Smooth muscle cell (in vitro differentiated cells): Measurements from ENCODE around the gene LMAN2L. TPM values are rescaled to one million over a fixed set of nuclear protein-coding genes. Genes with fewer than 3 reads are reported as not detected.

Experiments
- DNase-seq: peaks from one replicate; lab custom pipeline; 2025; ENCODE audit not compliant: unreplicated experiment; lab: John Stamatoyannopoulos, UW
- H2AFZ ChIP-seq: fragments of 200-600 bp; sonication (generic); 2 replicates; pipeline ENCODE4 v1.6.0; 2016; ENCODE audit warnings: antibody characterized with exemption, low read depth, mild to moderate bottlenecking
- H3F3A ChIP-seq: fragments of 200-600 bp; sonication (generic); 2 replicates; pipeline ENCODE4 v1.6.0; 2017; ENCODE audit warnings: antibody characterized with exemption, low read depth
- H3K27ac ChIP-seq: fragments of 200-600 bp; sonication (generic); 2 replicates; pipeline ENCODE4 v1.5.1; 2016; ENCODE audit warnings: low read depth, mild to moderate bottlenecking
- H3K27me3 ChIP-seq: fragments of 200-600 bp; sonication (generic); 2 replicates; pipeline ENCODE4 v1.6.1; 2016; ENCODE audit warnings: low read depth, mild to moderate bottlenecking
- H3K36me3 ChIP-seq: fragments of 200-600 bp; sonication (generic); 2 replicates; pipeline ENCODE4 v1.5.1; 2016; ENCODE audit warnings: low read depth
- H3K4me1 ChIP-seq: fragments of 200-600 bp; sonication (generic); 2 replicates; pipeline ENCODE4 v1.5.1; 2016; ENCODE audit warnings: low read depth
- H3K4me2 ChIP-seq: fragments of 200-600 bp; sonication (generic); 2 replicates; pipeline ENCODE4 v1.6.0; 2016; ENCODE audit warnings: mild to moderate bottlenecking
- H3K4me3 ChIP-seq: fragments of 200-600 bp; sonication (generic); 2 replicates; pipeline ENCODE4 v1.5.1; 2016; ENCODE audit warnings: mild to moderate bottlenecking
- H3K79me2 ChIP-seq: fragments of 200-600 bp; sonication (generic); 2 replicates; pipeline ENCODE4 v1.6.0; 2016; ENCODE audit warnings: low read depth, mild to moderate bottlenecking
- H3K9ac ChIP-seq: fragments of 200-600 bp; sonication (generic); 2 replicates; pipeline ENCODE4 v1.6.0; 2016; ENCODE audit warnings: low read depth
- H3K9me3 ChIP-seq: fragments of 200-600 bp; sonication (generic); replicated peaks from 2 replicates; pipeline ENCODE4 v1.5.1; 2016; ENCODE audit warnings: low read depth
- H4K20me1 ChIP-seq: fragments of 200-600 bp; sonication (generic); 2 replicates; pipeline ENCODE4 v1.6.0; 2016; ENCODE audit warnings: low read depth
- WGBS: methylation state at CpG from one replicate; pipeline ENCODE4 v1.1.7; 2016; ENCODE audit warnings: low lambda C conversion rate; 5-methylcytosine and 5-hydroxymethylcytosine counted together
- polyA plus RNA-seq: library from polyadenylated mRNA; unstranded; fragments of >200 nt; fragmentation: Nextera tagmentation; extraction: Ambion mirVana; gene quantifications from 2 replicates; pipeline ENCODE4 v1.2.1, GENCODE V29; 2016
- total RNA-seq: library from RNA; depleted of rRNA; stranded (reverse); fragments of >200 nt; gene quantifications from 2 replicates; pipeline ENCODE4 v1.2.3, GENCODE V29; 2014
- TF ChIP-seq, protein P1 (sequence below): fragments of 200-600 bp; sonication (generic); IDR thresholded peaks from 2 replicates; pipeline ENCODE4 v1.5.1; 2017; ENCODE audit warnings: borderline replicate concordance, mild to moderate bottlenecking, antibody characterized with exemption; ENCODE audit not compliant: insufficient read depth, poor library complexity, severe bottlenecking

The LMAN2L gene
- total and polyA plus RNA-seq, 2 experiments from 2014 or later = 26.2 to 32.9 TPM

DNA sequence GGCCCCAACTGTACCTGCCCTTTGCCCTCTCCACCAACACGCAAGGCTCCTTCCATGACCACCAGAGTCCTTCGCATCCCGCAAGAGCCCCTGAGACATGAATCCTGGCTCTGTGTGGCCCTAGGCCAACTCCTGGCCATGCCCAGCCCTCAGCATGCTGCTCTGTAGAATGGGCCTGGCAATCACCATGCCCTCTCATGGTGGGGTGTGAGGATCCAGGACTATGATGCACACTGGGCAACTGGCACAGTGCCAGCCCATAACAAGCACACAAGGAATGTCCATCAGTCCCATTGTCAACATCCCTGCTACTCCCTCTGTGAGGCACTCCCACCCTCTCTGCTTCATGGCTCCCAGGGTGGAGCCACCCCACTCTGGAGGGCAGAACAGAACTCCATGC is 52.6 kb downstream of the LMAN2L start:
- H3K4me3 ChIP-seq = no peak overlapping the region
- H2AFZ ChIP-seq = no peak overlapping the region
- H3K4me1 ChIP-seq = no peaks in the 10 kb centered on the region
- TF ChIP-seq, protein P1, sequence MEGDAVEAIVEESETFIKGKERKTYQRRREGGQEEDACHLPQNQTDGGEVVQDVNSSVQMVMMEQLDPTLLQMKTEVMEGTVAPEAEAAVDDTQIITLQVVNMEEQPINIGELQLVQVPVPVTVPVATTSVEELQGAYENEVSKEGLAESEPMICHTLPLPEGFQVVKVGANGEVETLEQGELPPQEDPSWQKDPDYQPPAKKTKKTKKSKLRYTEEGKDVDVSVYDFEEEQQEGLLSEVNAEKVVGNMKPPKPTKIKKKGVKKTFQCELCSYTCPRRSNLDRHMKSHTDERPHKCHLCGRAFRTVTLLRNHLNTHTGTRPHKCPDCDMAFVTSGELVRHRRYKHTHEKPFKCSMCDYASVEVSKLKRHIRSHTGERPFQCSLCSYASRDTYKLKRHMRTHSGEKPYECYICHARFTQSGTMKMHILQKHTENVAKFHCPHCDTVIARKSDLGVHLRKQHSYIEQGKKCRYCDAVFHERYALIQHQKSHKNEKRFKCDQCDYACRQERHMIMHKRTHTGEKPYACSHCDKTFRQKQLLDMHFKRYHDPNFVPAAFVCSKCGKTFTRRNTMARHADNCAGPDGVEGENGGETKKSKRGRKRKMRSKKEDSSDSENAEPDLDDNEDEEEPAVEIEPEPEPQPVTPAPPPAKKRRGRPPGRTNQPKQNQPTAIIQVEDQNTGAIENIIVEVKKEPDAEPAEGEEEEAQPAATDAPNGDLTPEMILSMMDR = no peak
- H3K9ac ChIP-seq = no peak overlapping the region
- no peaks in the 10 kb centered on the region for H3K9me3 ChIP-seq
- H3K36me3 ChIP-seq = no peaks in the 10 kb centered on the region
- no peak for DNase-seq
- H3F3A ChIP-seq = no peaks in the 10 kb centered on the region
- 97% methylated on average over 3 of the region's 3 CpGs for WGBS
- no peaks in the 10 kb centered on the region for H3K79me2 ChIP-seq
- H4K20me1 ChIP-seq = no peaks in the 10 kb centered on the region
- H3K27me3 ChIP-seq = no peaks in the 10 kb centered on the region
- H3K4me2 ChIP-seq = no peak overlapping the region
- H3K27ac ChIP-seq = no peak overlapping the region

DNA sequence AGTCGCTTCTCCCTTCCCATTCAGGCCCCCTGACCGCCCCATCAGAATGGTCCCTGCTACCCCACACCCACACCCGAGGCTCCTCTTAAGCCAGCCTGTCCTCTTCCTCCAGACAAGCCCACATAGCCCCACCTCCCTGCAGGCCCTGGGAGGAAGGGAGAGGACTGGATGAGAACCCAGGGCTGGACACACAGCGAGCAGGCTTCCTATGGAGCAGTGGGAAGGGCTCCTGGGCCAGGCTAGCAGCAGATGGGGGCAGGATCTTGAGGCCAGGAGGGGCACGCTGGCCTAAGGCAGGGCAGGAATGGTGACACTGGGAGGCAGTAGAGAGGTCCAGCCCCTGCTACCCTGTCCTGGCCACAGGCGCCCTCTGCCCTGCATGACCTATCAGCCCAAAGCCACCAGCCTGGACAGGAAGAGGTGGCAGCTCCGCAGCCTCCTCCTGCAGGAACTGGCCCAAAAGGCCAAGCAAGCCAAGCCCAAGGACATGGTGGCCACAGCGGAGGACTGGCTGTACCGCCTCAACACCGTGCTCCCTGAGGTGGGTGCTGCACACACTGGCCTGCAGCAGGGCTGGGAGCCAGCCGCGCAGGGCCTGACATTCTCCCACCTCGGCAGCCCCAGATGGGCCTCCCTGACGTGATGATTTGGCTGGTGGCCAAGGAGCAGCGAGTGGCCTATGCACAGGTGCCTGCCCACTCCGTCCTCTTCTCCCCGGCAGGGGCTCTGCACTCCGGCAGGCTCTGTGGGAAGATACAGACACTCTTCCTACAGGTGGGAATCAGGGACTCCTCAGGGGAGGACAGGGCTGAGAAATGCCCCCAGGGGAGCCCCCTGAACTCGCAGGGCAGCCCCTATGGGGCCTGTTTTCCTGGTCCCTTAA is 54.0 kb downstream of the LMAN2L start:
- H3K27ac ChIP-seq = no peak overlapping the region
- whole genome bisulfite sequencing = 79% methylated on average over 19 of the region's 19 CpGs
- H3K27me3 ChIP-seq = no peaks in the 10 kb centered on the region
- no peaks in the 10 kb centered on the region for H3F3A ChIP-seq
- no peaks in the 10 kb centered on the region for H3K4me1 ChIP-seq
- no peaks in the 10 kb centered on the region for H4K20me1 ChIP-seq
- no peaks in the 10 kb centered on the region for H3K79me2 ChIP-seq
- TF ChIP-seq, protein P1 = no peak
- no peak overlapping the region for H3K4me3 ChIP-seq
- no peaks in the 10 kb centered on the region for H3K9me3 ChIP-seq
- no peak overlapping the region for H3K4me2 ChIP-seq
- no peak for DNase-seq
- no peaks in the 10 kb centered on the region for H3K36me3 ChIP-seq
- H2AFZ ChIP-seq = no peak overlapping the region
- no peak overlapping the region for H3K9ac ChIP-seq

DNA sequence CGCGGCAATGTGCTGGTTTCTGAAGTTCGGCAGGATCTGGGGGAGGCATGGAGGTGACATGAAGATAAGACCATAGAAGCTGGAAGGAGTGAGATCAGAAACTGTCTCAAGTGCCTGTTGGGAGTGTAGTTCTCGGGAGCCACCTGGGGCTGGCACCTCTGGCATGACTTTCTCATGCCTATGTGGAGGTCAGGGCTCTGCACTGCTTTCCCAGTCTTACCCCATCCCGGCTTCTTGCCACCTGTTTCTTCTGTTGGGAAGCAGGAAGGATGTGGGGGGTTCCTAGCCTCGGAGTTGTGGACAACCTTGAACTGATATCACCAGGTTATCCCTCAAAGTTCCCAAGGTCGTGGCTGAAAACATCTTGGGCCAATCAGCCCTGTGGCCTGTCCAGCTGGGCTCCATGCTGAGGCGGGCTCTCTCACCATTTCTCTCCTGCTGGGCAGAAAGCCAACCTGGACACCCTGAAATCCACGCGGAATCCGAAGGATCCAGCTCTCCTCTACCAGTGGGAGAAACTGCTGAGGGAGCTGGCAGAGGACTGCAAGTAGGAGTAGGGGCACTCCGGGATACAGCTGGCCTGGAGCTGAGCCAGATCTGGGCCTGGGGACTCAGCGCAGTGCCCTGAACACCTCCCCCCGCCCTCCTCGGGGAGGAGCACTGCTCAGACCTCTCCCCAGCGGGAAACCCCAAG is 54.8 kb downstream of the LMAN2L start:
- H3K9ac ChIP-seq = no peak overlapping the region
- H2AFZ ChIP-seq = no peak overlapping the region
- TF ChIP-seq, protein P1 = no peak

More for the DNA sequence above, 54.8 kb downstream of the LMAN2L start:
- WGBS = 85% methylated on average over 16 of the region's 16 CpGs
- no peaks in the 10 kb centered on the region for H4K20me1 ChIP-seq
- H3K27ac ChIP-seq = no peak overlapping the region
- H3K36me3 ChIP-seq = no peaks in the 10 kb centered on the region
- DNase-seq = no peak
- no peaks in the 10 kb centered on the region for H3K9me3 ChIP-seq
- no peaks in the 10 kb centered on the region for H3F3A ChIP-seq
- no peaks in the 10 kb centered on the region for H3K79me2 ChIP-seq
- no peak overlapping the region for H3K4me2 ChIP-seq
- no peaks in the 10 kb centered on the region for H3K4me1 ChIP-seq
- no peak overlapping the region for H3K4me3 ChIP-seq
- H3K27me3 ChIP-seq = no peaks in the 10 kb centered on the region
